ENCODE measurements around the gene ELN. TPM values are rescaled to one million over a fixed set of nuclear protein-coding genes. Genes with fewer than 3 reads are reported as not detected.

Gene ELN
- total and polyA plus RNA-seq, 9 of the 15 experiments (the other 6 are each of a cell fraction or from before 2014, with no cell fraction given), result 0.20 TPM; not detected in 8

DNA sequence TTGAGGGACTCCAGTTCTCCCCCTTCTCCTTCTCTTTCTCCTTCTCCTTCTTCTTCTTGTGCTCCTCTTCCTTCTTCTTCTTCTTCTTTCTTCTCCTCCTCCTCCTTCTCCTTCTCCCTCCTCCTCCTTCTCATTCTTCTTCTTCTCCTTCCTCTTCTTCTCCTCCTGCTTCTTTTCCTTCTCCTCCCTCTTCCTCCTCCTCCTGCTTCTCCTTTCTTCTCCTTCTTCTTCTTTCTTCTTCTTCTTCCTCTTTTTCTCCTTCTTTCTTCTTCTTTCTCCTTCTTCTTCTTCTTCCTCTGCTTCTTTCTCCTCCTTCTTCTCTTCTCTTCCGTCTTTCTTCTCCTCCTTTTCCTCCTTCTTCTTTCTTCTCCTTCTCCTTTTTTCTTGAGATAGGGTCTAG lies 30.0 kb downstream of the ELN start:
- Histone ChIP-seq H3K9ac (ENCODE audit: insufficient read depth in 1 of 2, low read depth in 2 of 2, low read length in 2 of 2) (no peak overlapping the region), H3K36me3 (ENCODE audit: control insufficient read depth, insufficient read depth, low read length) (no peaks in the 10 kb centered on the region), H3K4me1 (replicated peaks in 1 of 2; ENCODE audit: control insufficient read depth in 2 of 2, insufficient read depth in 2 of 2, low read length in 2 of 2) (peaks cover 0 to 18% of the 10 kb centered on the region in 2 experiments; a peak in 2 of 5 replicates), H3K27me3 (ENCODE audit: control insufficient read depth in 2 of 2, insufficient read depth in 2 of 2, low read length in 2 of 2) (peaks cover 36 to 70% of the 10 kb centered on the region in 2 experiments), H3K9me1 (ENCODE audit: control insufficient read depth, insufficient read depth, low read length) (no peaks in the 10 kb centered on the region), H4K20me1 (replicated peaks; ENCODE audit: control insufficient read depth, insufficient read depth, low read length) (peaks cover 13% of the 10 kb centered on the region; the same call in 1 of the 2 replicates), H3K4me3 (no peak overlapping the region), H2AFZ (ENCODE audit: low read depth, low read length) (no peak overlapping the region), H3K4me2 (ENCODE audit: insufficient read depth, low read length) (no peak overlapping the region), H3K27ac (ENCODE audit: extremely low read depth, low read depth, low read length) (no peak overlapping the region), H3K79me2 (ENCODE audit: control insufficient read depth, insufficient read depth, low read length) (no peaks in the 10 kb centered on the region), H3K9me3 (replicated peaks; ENCODE audit: control insufficient read depth, insufficient read depth, low read depth, low read length) (no peaks in the 10 kb centered on the region)
- ChIA-PET POLR2A (interaction anchor here (0.5 to 0.7 kb wide), 2 partner anchors 40 to 117 kb away, joined by 3 read pairs; no protein-coding TSS in a partner anchor), CTCF (ENCODE audit: low intra/inter-chr PET ratio) (no interaction called here)
- no TSS peak for BruUV-seq (replicated peaks)
- in situ Hi-C loops (cut with MboI) (no loop called here), intact Hi-C loops (cut with micrococcal nuclease) (no loop called here)
- DNase-seq (ENCODE audit: extremely low read depth in 1 of 4, low spot score in 3 of 4), result no peak
- no peak for ATAC-seq
- FAIRE-seq, result no peak
- 0% methylated on average over 1 of the region's 1 CpG for WGBS (ENCODE audit: insufficient coverage, low coverage, missing lambda C conversion rate)
- TF ChIP-seq, protein P1, sequence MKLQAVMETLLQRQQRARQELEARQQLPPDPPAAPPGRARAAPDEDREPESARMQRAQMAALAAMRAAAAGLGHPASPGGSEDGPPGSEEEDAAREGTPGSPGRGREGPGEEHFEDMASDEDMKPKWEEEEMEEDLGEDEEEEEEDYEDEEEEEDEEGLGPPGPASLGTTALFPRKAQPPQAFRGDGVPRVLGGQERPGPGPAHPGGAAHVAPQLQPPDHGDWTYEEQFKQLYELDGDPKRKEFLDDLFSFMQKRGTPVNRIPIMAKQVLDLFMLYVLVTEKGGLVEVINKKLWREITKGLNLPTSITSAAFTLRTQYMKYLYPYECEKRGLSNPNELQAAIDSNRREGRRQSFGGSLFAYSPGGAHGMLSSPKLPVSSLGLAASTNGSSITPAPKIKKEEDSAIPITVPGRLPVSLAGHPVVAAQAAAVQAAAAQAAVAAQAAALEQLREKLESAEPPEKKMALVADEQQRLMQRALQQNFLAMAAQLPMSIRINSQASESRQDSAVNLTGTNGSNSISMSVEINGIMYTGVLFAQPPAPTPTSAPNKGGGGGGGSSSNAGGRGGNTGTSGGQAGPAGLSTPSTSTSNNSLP (IDR thresholded peaks at IDR 0.05; ENCODE audit: borderline replicate concordance, low read depth, low read length), result no peak
- TF ChIP-seq LEF1 (IDR thresholded peaks at IDR 0.05) (no peak), GABPB1 (CRISPR knock-in tag; IDR thresholded peaks at IDR 0.05) (no peak), ZNF282 (CRISPR knock-in tag; IDR thresholded peaks at IDR 0.05) (no peak), U2AF2 (optimal IDR thresholded peaks at IDR 0.05; ENCODE audit: low read depth, low read length) (no peak), HINFP (tag; conservative IDR thresholded peaks at IDR 0.05; ENCODE audit: low read depth) (no peak), PHF20 (IDR thresholded peaks at IDR 0.05; ENCODE audit: partially characterized antibody) (no peak), MYNN (IDR thresholded peaks at IDR 0.05) (no peak), MYNN (CRISPR knock-in tag; IDR thresholded peaks at IDR 0.05) (no peak), RBM17 (IDR thresholded peaks at IDR 0.05; ENCODE audit: borderline replicate concordance, low read depth, low read length) (no peak), MTF1 (CRISPR knock-in tag; IDR thresholded peaks at IDR 0.05; ENCODE audit: borderline replicate concordance) (no peak), CSDE1 (IDR thresholded peaks at IDR 0.05) (peak in 1 of 2 experiments; percentile 34; a peak in 1 of 4 replicates), HDAC3 (IDR thresholded peaks at IDR 0.05; ENCODE audit: borderline replicate concordance, partially characterized antibody) (no peak), ELF4 (CRISPR knock-in tag; IDR thresholded peaks at IDR 0.05) (no peak), ZNF76 (CRISPR knock-in tag; IDR thresholded peaks at IDR 0.05; ENCODE audit: borderline replicate concordance) (no peak)
- TF ChIP-seq, protein P2, sequence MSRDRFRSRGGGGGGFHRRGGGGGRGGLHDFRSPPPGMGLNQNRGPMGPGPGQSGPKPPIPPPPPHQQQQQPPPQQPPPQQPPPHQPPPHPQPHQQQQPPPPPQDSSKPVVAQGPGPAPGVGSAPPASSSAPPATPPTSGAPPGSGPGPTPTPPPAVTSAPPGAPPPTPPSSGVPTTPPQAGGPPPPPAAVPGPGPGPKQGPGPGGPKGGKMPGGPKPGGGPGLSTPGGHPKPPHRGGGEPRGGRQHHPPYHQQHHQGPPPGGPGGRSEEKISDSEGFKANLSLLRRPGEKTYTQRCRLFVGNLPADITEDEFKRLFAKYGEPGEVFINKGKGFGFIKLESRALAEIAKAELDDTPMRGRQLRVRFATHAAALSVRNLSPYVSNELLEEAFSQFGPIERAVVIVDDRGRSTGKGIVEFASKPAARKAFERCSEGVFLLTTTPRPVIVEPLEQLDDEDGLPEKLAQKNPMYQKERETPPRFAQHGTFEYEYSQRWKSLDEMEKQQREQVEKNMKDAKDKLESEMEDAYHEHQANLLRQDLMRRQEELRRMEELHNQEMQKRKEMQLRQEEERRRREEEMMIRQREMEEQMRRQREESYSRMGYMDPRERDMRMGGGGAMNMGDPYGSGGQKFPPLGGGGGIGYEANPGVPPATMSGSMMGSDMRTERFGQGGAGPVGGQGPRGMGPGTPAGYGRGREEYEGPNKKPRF (IDR thresholded peaks at IDR 0.05; ENCODE audit: low read depth, low read length), result no peak
- TF ChIP-seq, protein P3, sequence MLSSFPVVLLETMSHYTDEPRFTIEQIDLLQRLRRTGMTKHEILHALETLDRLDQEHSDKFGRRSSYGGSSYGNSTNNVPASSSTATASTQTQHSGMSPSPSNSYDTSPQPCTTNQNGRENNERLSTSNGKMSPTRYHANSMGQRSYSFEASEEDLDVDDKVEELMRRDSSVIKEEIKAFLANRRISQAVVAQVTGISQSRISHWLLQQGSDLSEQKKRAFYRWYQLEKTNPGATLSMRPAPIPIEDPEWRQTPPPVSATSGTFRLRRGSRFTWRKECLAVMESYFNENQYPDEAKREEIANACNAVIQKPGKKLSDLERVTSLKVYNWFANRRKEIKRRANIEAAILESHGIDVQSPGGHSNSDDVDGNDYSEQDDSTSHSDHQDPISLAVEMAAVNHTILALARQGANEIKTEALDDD (IDR thresholded peaks at IDR 0.05), result no peak
